ENCODE results near the gene SMG6.

DNA sequence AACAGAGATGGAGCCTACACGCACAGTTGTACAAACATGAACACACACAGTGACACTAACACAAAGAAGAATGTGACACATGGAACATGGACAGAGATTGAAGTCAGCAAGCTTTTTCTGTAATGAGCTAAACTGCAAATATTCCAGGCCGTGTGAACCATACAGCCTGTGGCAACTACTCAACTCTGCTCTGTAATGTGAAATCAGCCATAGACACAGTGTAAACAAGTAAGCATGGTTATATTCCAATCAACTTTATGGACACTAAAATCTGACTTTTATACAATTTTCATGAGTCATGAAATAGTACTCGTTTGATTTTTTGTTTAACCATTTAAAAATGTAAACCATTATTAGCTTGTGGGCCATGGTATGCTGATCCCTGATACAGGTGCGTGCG is 120.2 kb downstream of the SMG6 start:
- TF ChIP-seq, protein P1, sequence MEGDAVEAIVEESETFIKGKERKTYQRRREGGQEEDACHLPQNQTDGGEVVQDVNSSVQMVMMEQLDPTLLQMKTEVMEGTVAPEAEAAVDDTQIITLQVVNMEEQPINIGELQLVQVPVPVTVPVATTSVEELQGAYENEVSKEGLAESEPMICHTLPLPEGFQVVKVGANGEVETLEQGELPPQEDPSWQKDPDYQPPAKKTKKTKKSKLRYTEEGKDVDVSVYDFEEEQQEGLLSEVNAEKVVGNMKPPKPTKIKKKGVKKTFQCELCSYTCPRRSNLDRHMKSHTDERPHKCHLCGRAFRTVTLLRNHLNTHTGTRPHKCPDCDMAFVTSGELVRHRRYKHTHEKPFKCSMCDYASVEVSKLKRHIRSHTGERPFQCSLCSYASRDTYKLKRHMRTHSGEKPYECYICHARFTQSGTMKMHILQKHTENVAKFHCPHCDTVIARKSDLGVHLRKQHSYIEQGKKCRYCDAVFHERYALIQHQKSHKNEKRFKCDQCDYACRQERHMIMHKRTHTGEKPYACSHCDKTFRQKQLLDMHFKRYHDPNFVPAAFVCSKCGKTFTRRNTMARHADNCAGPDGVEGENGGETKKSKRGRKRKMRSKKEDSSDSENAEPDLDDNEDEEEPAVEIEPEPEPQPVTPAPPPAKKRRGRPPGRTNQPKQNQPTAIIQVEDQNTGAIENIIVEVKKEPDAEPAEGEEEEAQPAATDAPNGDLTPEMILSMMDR (conservative IDR thresholded peaks at IDR 0.05 in 1 of 2, IDR thresholded peaks at IDR 0.05 in 1 of 2; ENCODE audit: extremely low read depth in 1 of 2, insufficient read depth in 1 of 2, low read depth in 1 of 2, low read length in 2 of 2): no peak
- no peak for TF ChIP-seq EZH2 (IDR thresholded peaks at IDR 0.05; ENCODE audit: borderline replicate concordance, low read length)

Measured in mammary epithelial cell (primary cell).